PC-9 (cell line): ENCODE data around the gene HLA-DOB.

Experiments
- CTCF ChIP-seq: fragments of 200-600 bp; sonication (generic); conservative IDR thresholded peaks from 2 replicates; pipeline ENCODE4 v1.6.1; 2017; ENCODE audit warnings: mixed run types, antibody characterized with exemption, mild to moderate bottlenecking, moderate library complexity
- EZH2 ChIP-seq: fragments of 200-600 bp; sonication (generic); IDR thresholded peaks from 2 replicates; pipeline ENCODE4 v1.8.0; 2017; ENCODE audit warnings: antibody characterized with exemption, low read depth

- TF ChIP-seq CTCF (no peak), EZH2 (no peak)
Measured at GRCh38 chr6:32809171-32809570, 7.6 kb downstream of the HLA-DOB start.
